Vagina (tissue), 2 donors: ENCODE results near the gene GPX7.

ENCODE experiments used
- POLR2A ChIP-seq, 2 donors: fragments of 450-650 bp; IDR thresholded peaks; one replicate each; pipeline ENCODE4 v1.6.1; 2017; ENCODE audit warnings: antibody characterized with exemption in 2 of 2, mild to moderate bottlenecking in 2 of 2, moderate library complexity in 2 of 2
- POLR2AphosphoS5 ChIP-seq, 2 donors: sonication (generic); formaldehyde crosslinking; IDR thresholded peaks; one replicate each; pipeline ENCODE4 v1.9.0; 2017; ENCODE audit warnings: antibody characterized with exemption in 2 of 2, mild to moderate bottlenecking in 2 of 2, low read depth in 1 of 2; ENCODE audit not compliant: insufficient read depth in 1 of 2
- TF ChIP-seq, protein P1 (sequence below), 3 experiments: fragments of 450-650 bp in 2 of 3; fragments of 200-600 bp in 1 of 3; sonication (generic) in 1 of 3; IDR thresholded peaks; one replicate each; pipeline ENCODE4 v1.5.1; 2017 to 2019; ENCODE audit warnings: antibody characterized with exemption in 3 of 3, mild to moderate bottlenecking in 2 of 3, moderate library complexity in 2 of 3

DNA sequence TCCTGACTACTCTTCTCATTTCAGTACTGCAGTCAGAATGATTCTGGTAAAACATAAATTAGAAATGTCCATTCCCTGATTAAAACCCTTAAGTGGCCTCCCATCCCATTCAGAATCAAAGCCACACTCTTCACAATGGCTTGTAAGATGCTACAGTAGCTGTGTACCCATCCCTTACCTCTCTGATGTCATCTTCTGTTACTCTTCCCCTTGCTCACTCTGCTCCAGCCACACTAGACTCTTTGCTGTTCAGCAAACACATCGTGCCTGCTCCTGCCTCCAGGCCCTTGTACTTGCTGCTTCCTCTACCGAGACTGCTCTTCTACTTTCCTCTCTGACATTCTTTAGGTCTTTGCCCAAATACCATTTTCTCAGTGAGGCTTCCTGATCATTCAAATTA lies 4.3 kb upstream of the GPX7 start:
- TF ChIP-seq POLR2AphosphoS5 (IDR thresholded peaks at IDR 0.05; ENCODE audit: insufficient read depth in 1 of 2, low read depth in 1 of 2) (no peak), POLR2A (IDR thresholded peaks at IDR 0.05) (no peak)
- TF ChIP-seq, protein P1, sequence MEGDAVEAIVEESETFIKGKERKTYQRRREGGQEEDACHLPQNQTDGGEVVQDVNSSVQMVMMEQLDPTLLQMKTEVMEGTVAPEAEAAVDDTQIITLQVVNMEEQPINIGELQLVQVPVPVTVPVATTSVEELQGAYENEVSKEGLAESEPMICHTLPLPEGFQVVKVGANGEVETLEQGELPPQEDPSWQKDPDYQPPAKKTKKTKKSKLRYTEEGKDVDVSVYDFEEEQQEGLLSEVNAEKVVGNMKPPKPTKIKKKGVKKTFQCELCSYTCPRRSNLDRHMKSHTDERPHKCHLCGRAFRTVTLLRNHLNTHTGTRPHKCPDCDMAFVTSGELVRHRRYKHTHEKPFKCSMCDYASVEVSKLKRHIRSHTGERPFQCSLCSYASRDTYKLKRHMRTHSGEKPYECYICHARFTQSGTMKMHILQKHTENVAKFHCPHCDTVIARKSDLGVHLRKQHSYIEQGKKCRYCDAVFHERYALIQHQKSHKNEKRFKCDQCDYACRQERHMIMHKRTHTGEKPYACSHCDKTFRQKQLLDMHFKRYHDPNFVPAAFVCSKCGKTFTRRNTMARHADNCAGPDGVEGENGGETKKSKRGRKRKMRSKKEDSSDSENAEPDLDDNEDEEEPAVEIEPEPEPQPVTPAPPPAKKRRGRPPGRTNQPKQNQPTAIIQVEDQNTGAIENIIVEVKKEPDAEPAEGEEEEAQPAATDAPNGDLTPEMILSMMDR (IDR thresholded peaks at IDR 0.05), result no peak
